PC-3 (cell line): ENCODE results near the gene TMEM123. TPM values are rescaled to one million over a fixed set of nuclear protein-coding genes. Genes with fewer than 3 reads are reported as not detected.

Experiments used
- ATAC-seq: fragments of 200-7000 bp; cut with Tn5 transposase; 2 replicates; pipeline ENCODE4 v1.9.1; 2020; ENCODE audit warnings: mild to moderate bottlenecking, moderate library complexity
- BruUV-seq: library from RNA; stranded (reverse); fragments of 400-500 nt; replicated peaks from 2 replicates; lab custom pipeline; 2021; lab: Mats Ljungman, UMichigan
- CTCF ChIA-PET: fragments of 300-600 bp; sonication (Branson Sonifier 250); formaldehyde crosslinking; loops from one replicate; lab custom pipeline; 2022; ENCODE audit warnings: antibody characterized with exemption; lab: Charles Lee
- POLR2A ChIA-PET: fragments of 300-600 bp; sonication (Branson Sonifier 250); formaldehyde crosslinking; loops from one replicate; lab custom pipeline; 2022; ENCODE audit warnings: antibody characterized with exemption; ENCODE audit not compliant: unreplicated experiment; lab: Charles Lee
- DNase-seq: peaks from one replicate; pipeline ENCODE4 v3.0.0-alpha.2; 2015
- H2AFZ ChIP-seq: fragments of 300-600 bp; sonication (generic); 2 replicates; pipeline ENCODE4 v1.6.0; 2016; ENCODE audit warnings: antibody characterized with exemption, low read length
- H3F3A ChIP-seq: fragments of 300-600 bp; sonication (generic); one replicate; pipeline ENCODE4 v1.6.0; 2017; ENCODE audit warnings: antibody characterized with exemption, low read length, control low read depth, mild to moderate bottlenecking; ENCODE audit not compliant: unreplicated experiment
- H3K27ac ChIP-seq: fragments of 300-600 bp; sonication (generic); 2 replicates; pipeline ENCODE4 v1.5.1; 2016; ENCODE audit warnings: mild to moderate bottlenecking, low read length
- H3K27me3 ChIP-seq: fragments of 300-600 bp; sonication (generic); 2 replicates; pipeline ENCODE4 v1.6.1; 2016; ENCODE audit warnings: low read length, mixed read lengths
- H3K36me3 ChIP-seq: fragments of 300-600 bp; sonication (generic); 2 replicates; pipeline ENCODE4 v1.6.1; 2016; ENCODE audit warnings: low read depth, mixed run types, low read length, mixed read lengths
- H3K4me1 ChIP-seq: fragments of 300-600 bp; sonication (generic); 2 replicates; pipeline ENCODE4 v1.5.1; 2016; ENCODE audit warnings: low read length; ENCODE audit not compliant: insufficient read depth
- H3K4me2 ChIP-seq: fragments of 300-600 bp; sonication (generic); 2 replicates; pipeline ENCODE4 v1.6.0; 2016; ENCODE audit warnings: low read length
- H3K4me3 ChIP-seq: fragments of 300-600 bp; sonication (generic); 2 replicates; pipeline ENCODE4 v1.5.1; 2016; ENCODE audit warnings: mild to moderate bottlenecking, low read length, mixed read lengths
- H3K79me2 ChIP-seq: fragments of 300-600 bp; sonication (generic); 2 replicates; pipeline ENCODE4 v1.6.1; 2017; ENCODE audit warnings: low read length, mixed read lengths
- H3K9ac ChIP-seq: fragments of 300-600 bp; sonication (generic); 2 replicates; pipeline ENCODE4 v1.6.0; 2016; ENCODE audit warnings: mild to moderate bottlenecking, low read length
- H3K9me2 ChIP-seq: fragments of 300-600 bp; sonication (generic); replicated peaks from 2 replicates; pipeline ENCODE4 v1.6.1; 2016; ENCODE audit warnings: mixed run types, low read length, mixed read lengths
- H3K9me3 ChIP-seq: fragments of 300-600 bp; sonication (generic); 2 replicates; pipeline ENCODE4 v1.6.1; 2016; ENCODE audit warnings: low read length, mixed read lengths
- H4K20me1 ChIP-seq: fragments of 300-600 bp; sonication (generic); 2 replicates; pipeline ENCODE4 v1.6.1; 2016; ENCODE audit warnings: low read length, mixed read lengths
- EZH2 ChIP-seq: fragments of 300-600 bp; sonication (generic); IDR thresholded peaks from one replicate; pipeline ENCODE4 v1.6.1; 2017; ENCODE audit warnings: antibody characterized with exemption, mild to moderate bottlenecking, low read length; ENCODE audit not compliant: unreplicated experiment
- EZH2phosphoT487 ChIP-seq: fragments of 300-600 bp; sonication (generic); IDR thresholded peaks from 2 replicates; pipeline ENCODE4 v1.6.1; 2018; ENCODE audit warnings: mild to moderate bottlenecking, antibody characterized with exemption, low read length, borderline replicate concordance
- intact Hi-C: fragments of 100-400 bp; cut with micrococcal nuclease; formaldehyde crosslinking; loops from 2 replicates; pipeline ENCODE4 v1.9.0; 2023
- total RNA-seq: library from RNA; depleted of rRNA; stranded (reverse); fragments of >200 nt; gene quantifications from 2 replicates; pipeline ENCODE4 v1.2.3, GENCODE V29; 2014
- TF ChIP-seq, protein P1 (sequence below): fragments of 300-600 bp; sonication (generic); conservative IDR thresholded peaks from 2 replicates; pipeline ENCODE4 v1.5.1; 2017; ENCODE audit warnings: antibody characterized with exemption, low read depth, mild to moderate bottlenecking, low read length

The TMEM123 gene
- total RNA-seq, 1 experiment from 2014 or later: 163 TPM

DNA sequence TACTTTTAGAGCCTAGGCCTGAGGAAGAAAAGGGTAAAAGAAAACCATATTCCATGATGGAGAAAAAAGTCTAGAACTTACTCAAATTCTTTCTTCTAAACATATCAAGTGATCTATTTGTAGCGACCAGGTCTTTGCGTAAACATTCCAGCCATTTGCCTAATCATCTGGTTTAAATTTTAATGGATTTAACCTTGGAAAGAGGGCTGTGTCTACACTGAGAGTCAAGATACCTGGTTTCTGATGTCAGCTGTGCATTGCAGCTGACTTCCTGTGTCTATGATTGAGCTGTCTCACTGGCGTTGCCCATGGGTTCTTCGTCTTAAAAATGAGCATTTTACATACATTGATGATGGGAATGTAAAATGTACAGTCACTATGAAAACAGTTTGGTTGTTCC lies 10.0 kb upstream of the TMEM123 start:
- Histone ChIP-seq H3F3A (no peaks in the 10 kb centered on the region), H3K9me3 (no peaks in the 10 kb centered on the region), H2AFZ (no peak overlapping the region), H3K9ac (no peak overlapping the region), H3K27me3 (no peaks in the 10 kb centered on the region), H3K36me3 (no peaks in the 10 kb centered on the region), H4K20me1 (no peaks in the 10 kb centered on the region), H3K4me2 (no peak overlapping the region), H3K4me1 (peaks cover 19% of the 10 kb centered on the region), H3K79me2 (no peaks in the 10 kb centered on the region), H3K27ac (no peak overlapping the region), H3K9me2 (no peaks in the 10 kb centered on the region), H3K4me3 (no peak overlapping the region)
- POLR2A ChIA-PET: interaction anchor here (0.7 kb wide), 1 partner anchor 15 kb away, joined by 5 read pairs; no protein-coding TSS in a partner anchor
- CTCF ChIA-PET: no interaction called here
- TF ChIP-seq EZH2phosphoT487: no peak
- TF ChIP-seq, protein P1, sequence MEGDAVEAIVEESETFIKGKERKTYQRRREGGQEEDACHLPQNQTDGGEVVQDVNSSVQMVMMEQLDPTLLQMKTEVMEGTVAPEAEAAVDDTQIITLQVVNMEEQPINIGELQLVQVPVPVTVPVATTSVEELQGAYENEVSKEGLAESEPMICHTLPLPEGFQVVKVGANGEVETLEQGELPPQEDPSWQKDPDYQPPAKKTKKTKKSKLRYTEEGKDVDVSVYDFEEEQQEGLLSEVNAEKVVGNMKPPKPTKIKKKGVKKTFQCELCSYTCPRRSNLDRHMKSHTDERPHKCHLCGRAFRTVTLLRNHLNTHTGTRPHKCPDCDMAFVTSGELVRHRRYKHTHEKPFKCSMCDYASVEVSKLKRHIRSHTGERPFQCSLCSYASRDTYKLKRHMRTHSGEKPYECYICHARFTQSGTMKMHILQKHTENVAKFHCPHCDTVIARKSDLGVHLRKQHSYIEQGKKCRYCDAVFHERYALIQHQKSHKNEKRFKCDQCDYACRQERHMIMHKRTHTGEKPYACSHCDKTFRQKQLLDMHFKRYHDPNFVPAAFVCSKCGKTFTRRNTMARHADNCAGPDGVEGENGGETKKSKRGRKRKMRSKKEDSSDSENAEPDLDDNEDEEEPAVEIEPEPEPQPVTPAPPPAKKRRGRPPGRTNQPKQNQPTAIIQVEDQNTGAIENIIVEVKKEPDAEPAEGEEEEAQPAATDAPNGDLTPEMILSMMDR: no peak
- no peak for TF ChIP-seq EZH2
- no TSS peak for BruUV-seq
- ATAC-seq: no peak
- DNase-seq: no peak
- intact Hi-C loops: no loop called here

DNA sequence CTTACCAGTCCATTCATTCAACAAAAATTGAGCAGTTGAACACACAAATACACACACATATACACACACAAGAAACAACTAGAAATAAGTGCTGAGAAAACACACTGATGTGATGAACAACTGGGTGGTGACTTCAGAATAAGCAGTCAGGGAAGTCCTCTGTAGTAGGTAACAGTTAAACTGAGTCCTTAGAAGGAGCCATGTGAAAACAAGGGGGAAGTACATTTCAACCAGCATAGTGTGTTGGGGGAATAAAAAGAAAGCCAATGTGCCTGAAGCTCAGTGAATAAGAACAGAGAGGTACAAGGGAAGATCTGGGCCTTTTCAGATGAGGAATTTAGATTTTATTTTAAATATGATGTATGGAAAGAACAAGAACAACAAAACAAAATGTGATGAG lies 6.8 kb upstream of the TMEM123 start:
- Histone ChIP-seq H3K27me3 (no peaks in the 10 kb centered on the region), H3K36me3 (no peaks in the 10 kb centered on the region), H4K20me1 (no peaks in the 10 kb centered on the region), H3K4me2 (no peak overlapping the region), H3F3A (no peaks in the 10 kb centered on the region), H3K9me3 (no peaks in the 10 kb centered on the region), H3K4me1 (peaks cover 28% of the 10 kb centered on the region), H3K9me2 (no peaks in the 10 kb centered on the region), H3K27ac (no peak overlapping the region), H2AFZ (no peak overlapping the region), H3K4me3 (no peak overlapping the region), H3K9ac (no peak overlapping the region), H3K79me2 (no peaks in the 10 kb centered on the region)
- ChIA-PET POLR2A (no interaction called here), CTCF (no interaction called here)
- intact Hi-C loops: no loop called here
- BruUV-seq: no TSS peak
- ATAC-seq (no peak), DNase-seq (no peak)
- TF ChIP-seq EZH2 (no peak), EZH2phosphoT487 (no peak)
- TF ChIP-seq, protein P1: no peak

DNA sequence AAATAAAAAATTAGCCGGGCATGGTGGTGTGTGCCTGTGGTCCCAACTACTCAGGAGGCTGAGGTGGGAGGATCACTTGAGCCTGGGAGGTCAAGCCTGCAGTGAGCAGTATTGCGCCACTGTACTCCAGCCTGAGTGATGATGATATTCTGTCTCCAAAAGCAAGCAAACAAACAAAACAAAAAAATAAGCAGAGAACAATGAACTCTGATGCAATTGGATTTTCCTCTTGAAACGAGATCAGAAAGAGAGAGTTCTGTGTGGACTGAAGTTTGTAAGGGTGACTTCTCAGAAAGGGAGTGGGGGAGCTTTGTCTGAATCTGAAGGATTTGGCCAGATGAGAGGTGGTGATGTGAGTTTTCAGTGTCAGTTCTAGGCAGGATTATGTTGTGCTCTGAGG lies 6.0 kb upstream of the TMEM123 start:
- no peak overlapping the region for H3K9ac ChIP-seq
- no peak for ATAC-seq
- H3K79me2 ChIP-seq: 0 out of 2 replicates have a peak, but pooled peaks cover under 1% of the 10 kb centered on the region
- H3F3A ChIP-seq: no peaks in the 10 kb centered on the region
- TF ChIP-seq EZH2 (no peak), EZH2phosphoT487 (no peak)
- TF ChIP-seq, protein P1: no peak
- H2AFZ ChIP-seq: no peak overlapping the region
- H3K9me2 ChIP-seq: no peaks in the 10 kb centered on the region
- H4K20me1 ChIP-seq: no peaks in the 10 kb centered on the region
- H3K4me2 ChIP-seq: no peak overlapping the region
- no peak for DNase-seq
- no peaks in the 10 kb centered on the region for H3K27me3 ChIP-seq
- no peaks in the 10 kb centered on the region for H3K36me3 ChIP-seq
- intact Hi-C loops: no loop called here
- CTCF ChIA-PET: no interaction called here
- BruUV-seq: no TSS peak
- H3K9me3 ChIP-seq: no peaks in the 10 kb centered on the region
- POLR2A ChIA-PET: no interaction called here
- H3K4me3 ChIP-seq: no peak overlapping the region
- peaks cover 34% of the 10 kb centered on the region for H3K4me1 ChIP-seq
- no peak overlapping the region for H3K27ac ChIP-seq
